ENCODE data around the gene OSBPL8.
A peak's percentile ranks its signal among the peaks of the same experiment; 100 is the strongest.

The OSBPL8 gene

GRCh38 chr12:76348079-76348901, 211.3 kb downstream of the OSBPL8 start, which contains the start of gene BBS10:
BBS10 (minus strand) TSS chr12:76348415; CDS start chr12:76348358, 57 bp downstream.
- no peaks in the 10 kb centered on the region for H3K9me3 ChIP-seq (ENCODE audit: control insufficient read depth, low read length)
- H3K4me1 ChIP-seq (ENCODE audit: control insufficient read depth, insufficient read depth, low read depth, low read length) = peaks cover 1% of the 10 kb centered on the region
- no peak within 1 kb of the TSS for H2BK120ac ChIP-seq (ENCODE audit: low read depth, low read length)
- peak within 1 kb of the TSS; percentile 83 for H4K91ac ChIP-seq (ENCODE audit: low read length)
- peak within 1 kb of the TSS; percentile 78 for H4K8ac ChIP-seq (ENCODE audit: low read length)
- H3K27me3 ChIP-seq (ENCODE audit: control insufficient read depth in 1 of 2, insufficient read depth in 1 of 2, low read length in 2 of 2) = no peaks in the 10 kb centered on the region
- peak within 1 kb of the TSS; percentile 56 for H2BK15ac ChIP-seq (ENCODE audit: low read depth, poor library complexity, severe bottlenecking)
- H3K36me3 ChIP-seq (ENCODE audit: control insufficient read depth in 1 of 2, insufficient read depth in 2 of 2, low read depth in 1 of 2, low read length in 2 of 2) = peaks cover 0 to 18% of the 10 kb centered on the region in 2 experiments
- peak; percentile 92 for DNase-seq
- H3K4ac ChIP-seq (ENCODE audit: low read depth in 1 of 2, low read length in 2 of 2) = peak within 1 kb of the TSS; percentile 76 to 98
- peak within 1 kb of the TSS in 1 of 2 experiments; percentile 39 for H2BK12ac ChIP-seq (ENCODE audit: low read length in 2 of 2)
- peak within 1 kb of the TSS; percentile 91 for H3K9ac ChIP-seq (ENCODE audit: low read length)
- no peak within 1 kb of the TSS for H3K23ac ChIP-seq (ENCODE audit: low read length in 2 of 2)
- H2AK5ac ChIP-seq (ENCODE audit: low read length, severe bottlenecking) = peak within 1 kb of the TSS; percentile 4
- 5% methylated on average over 49 of the region's 49 CpGs for WGBS
- H3K27ac ChIP-seq (ENCODE audit: low read length, poor library complexity, severe bottlenecking) = peak within 1 kb of the TSS; percentile 97
- H3K4me3 ChIP-seq (ENCODE audit: insufficient read depth in 1 of 2, low read depth in 1 of 2, low read length in 2 of 2) = peak within 1 kb of the TSS; percentile 87 to 89
- peak within 1 kb of the TSS; percentile 54 for H2AFZ ChIP-seq (ENCODE audit: low read depth, low read length)
- H2BK5ac ChIP-seq (ENCODE audit: low read depth, low read length, poor library complexity, severe bottlenecking) = peak within 1 kb of the TSS; percentile 86
- peak within 1 kb of the TSS; percentile 40 to 96 for H3K18ac ChIP-seq (ENCODE audit: low read depth in 1 of 2, low read length in 2 of 2)
- peak within 1 kb of the TSS in 1 of 2 experiments; percentile 53 for H3K14ac ChIP-seq (ENCODE audit: low read length in 2 of 2)
- peak within 1 kb of the TSS; percentile 73 for H3K4me2 ChIP-seq (ENCODE audit: low read length, poor library complexity, severe bottlenecking)
- H3K79me1 ChIP-seq (replicated peaks; ENCODE audit: low read length, poor library complexity, severe bottlenecking) = peaks cover 6% of the 10 kb centered on the region

- Histone ChIP-seq H2BK12ac (ENCODE audit: low read length in 2 of 2) (no peak overlapping the region), H3K23ac (ENCODE audit: low read length in 2 of 2) (no peak overlapping the region), H4K91ac (ENCODE audit: low read length) (no peak overlapping the region), H2BK15ac (ENCODE audit: low read depth, poor library complexity, severe bottlenecking) (no peak overlapping the region), H2BK5ac (ENCODE audit: low read depth, low read length, poor library complexity, severe bottlenecking) (no peak overlapping the region), H4K8ac (ENCODE audit: low read length) (no peak overlapping the region), H3K4ac (ENCODE audit: low read depth in 1 of 2, low read length in 2 of 2) (no peak overlapping the region), H2AK5ac (ENCODE audit: low read length, severe bottlenecking) (no peak overlapping the region), H3K18ac (ENCODE audit: low read depth in 1 of 2, low read length in 2 of 2) (no peak overlapping the region), H3K4me2 (ENCODE audit: low read length, poor library complexity, severe bottlenecking) (peak overlapping the region; percentile 73), H3K27me3 (ENCODE audit: control insufficient read depth in 1 of 2, insufficient read depth in 1 of 2, low read length in 2 of 2) (no peaks in the 10 kb centered on the region), H3K9me3 (ENCODE audit: control insufficient read depth, low read length) (no peaks in the 10 kb centered on the region), H3K4me3 (ENCODE audit: insufficient read depth in 1 of 2, low read depth in 1 of 2, low read length in 2 of 2) (peak overlapping the region in 1 of 2 experiments; percentile 87), H2AFZ (ENCODE audit: low read depth, low read length) (no peak overlapping the region), H2BK120ac (ENCODE audit: low read depth, low read length) (no peak overlapping the region), H3K27ac (ENCODE audit: low read length, poor library complexity, severe bottlenecking) (peak overlapping the region; percentile 97), H3K36me3 (ENCODE audit: control insufficient read depth in 1 of 2, insufficient read depth in 2 of 2, low read depth in 1 of 2, low read length in 2 of 2) (peaks cover 0 to 9% of the 10 kb centered on the region in 2 experiments), H3K4me1 (ENCODE audit: control insufficient read depth, insufficient read depth, low read depth, low read length) (peaks cover 1% of the 10 kb centered on the region), H3K14ac (ENCODE audit: low read length in 2 of 2) (no peak overlapping the region), H3K9ac (ENCODE audit: low read length) (peak overlapping the region; percentile 91), H3K79me1 (replicated peaks; ENCODE audit: low read length, poor library complexity, severe bottlenecking) (peaks cover 6% of the 10 kb centered on the region)
- WGBS = 68% methylated on average over 3 of the region's 4 CpGs
- DNase-seq = peak; percentile 78
Measured at GRCh38 chr12:76346798-76347420, 212.7 kb downstream of the OSBPL8 start.

DNA sequence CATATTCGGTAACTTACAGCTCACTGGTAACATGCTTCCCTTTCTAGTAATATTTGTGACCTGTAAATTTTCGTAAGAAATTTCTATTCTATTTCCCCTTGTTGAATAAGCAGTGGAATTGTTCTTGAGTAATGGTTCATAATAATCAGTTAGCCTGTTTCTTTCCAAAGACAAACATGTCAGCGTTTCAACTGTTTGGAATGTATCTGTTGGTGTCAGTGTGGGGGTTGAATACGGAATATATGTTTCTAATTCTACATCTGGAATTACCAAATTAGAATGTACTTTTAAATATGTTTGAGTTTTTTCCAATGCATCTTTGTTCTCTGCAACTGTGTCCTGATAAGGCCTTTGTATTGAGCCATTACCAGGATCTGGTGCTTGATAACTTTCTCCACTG, 213.3 kb downstream of the OSBPL8 start:
- Histone ChIP-seq H3K79me1 (replicated peaks; ENCODE audit: low read length, poor library complexity, severe bottlenecking) (peaks cover 7% of the 10 kb centered on the region), H3K23ac (ENCODE audit: low read length in 2 of 2) (no peak overlapping the region), H4K91ac (ENCODE audit: low read length) (no peak overlapping the region), H3K18ac (ENCODE audit: low read depth in 1 of 2, low read length in 2 of 2) (no peak overlapping the region), H3K14ac (ENCODE audit: low read length in 2 of 2) (no peak overlapping the region), H2BK120ac (ENCODE audit: low read depth, low read length) (no peak overlapping the region), H3K4me1 (ENCODE audit: control insufficient read depth, insufficient read depth, low read depth, low read length) (peaks cover 1% of the 10 kb centered on the region), H4K8ac (ENCODE audit: low read length) (no peak overlapping the region), H3K4me2 (ENCODE audit: low read length, poor library complexity, severe bottlenecking) (no peak overlapping the region), H2AFZ (ENCODE audit: low read depth, low read length) (no peak overlapping the region), H3K4ac (ENCODE audit: low read depth in 1 of 2, low read length in 2 of 2) (no peak overlapping the region), H3K9ac (ENCODE audit: low read length) (peak overlapping the region; percentile 91), H2AK5ac (ENCODE audit: low read length, severe bottlenecking) (no peak overlapping the region), H3K36me3 (ENCODE audit: control insufficient read depth in 1 of 2, insufficient read depth in 2 of 2, low read depth in 1 of 2, low read length in 2 of 2) (peaks cover 0 to 6% of the 10 kb centered on the region in 2 experiments), H3K9me3 (ENCODE audit: control insufficient read depth, low read length) (no peaks in the 10 kb centered on the region), H2BK15ac (ENCODE audit: low read depth, poor library complexity, severe bottlenecking) (no peak overlapping the region), H2BK12ac (ENCODE audit: low read length in 2 of 2) (no peak overlapping the region), H3K27ac (ENCODE audit: low read length, poor library complexity, severe bottlenecking) (no peak overlapping the region), H3K27me3 (ENCODE audit: control insufficient read depth in 1 of 2, insufficient read depth in 1 of 2, low read length in 2 of 2) (no peaks in the 10 kb centered on the region), H2BK5ac (ENCODE audit: low read depth, low read length, poor library complexity, severe bottlenecking) (no peak overlapping the region), H3K4me3 (ENCODE audit: insufficient read depth in 1 of 2, low read depth in 1 of 2, low read length in 2 of 2) (peak overlapping the region in 1 of 2 experiments; percentile 87)
- 80% methylated on average over 1 of the region's 4 CpGs for WGBS
- peak; percentile 24 for DNase-seq

- no peak overlapping the region for H2BK5ac ChIP-seq (ENCODE audit: low read depth, low read length, poor library complexity, severe bottlenecking)
- H3K4me2 ChIP-seq (ENCODE audit: low read length, poor library complexity, severe bottlenecking) = no peak overlapping the region
- peaks cover 1% of the 10 kb centered on the region for H3K4me1 ChIP-seq (ENCODE audit: control insufficient read depth, insufficient read depth, low read depth, low read length)
- no peak overlapping the region for H3K4ac ChIP-seq (ENCODE audit: low read depth in 1 of 2, low read length in 2 of 2)
- no peak for DNase-seq
- no peaks in the 10 kb centered on the region for H3K27me3 ChIP-seq (ENCODE audit: control insufficient read depth in 1 of 2, insufficient read depth in 1 of 2, low read length in 2 of 2)
- H3K9ac ChIP-seq (ENCODE audit: low read length) = peak overlapping the region; percentile 91
- H2AK5ac ChIP-seq (ENCODE audit: low read length, severe bottlenecking) = no peak overlapping the region
- no peak overlapping the region for H2BK15ac ChIP-seq (ENCODE audit: low read depth, poor library complexity, severe bottlenecking)
- H3K4me3 ChIP-seq (ENCODE audit: insufficient read depth in 1 of 2, low read depth in 1 of 2, low read length in 2 of 2) = no peak overlapping the region
- H3K18ac ChIP-seq (ENCODE audit: low read depth in 1 of 2, low read length in 2 of 2) = no peak overlapping the region
- no peak overlapping the region for H2AFZ ChIP-seq (ENCODE audit: low read depth, low read length)
- peaks cover 7% of the 10 kb centered on the region for H3K79me1 ChIP-seq (replicated peaks; ENCODE audit: low read length, poor library complexity, severe bottlenecking)
- H3K36me3 ChIP-seq (ENCODE audit: control insufficient read depth in 1 of 2, insufficient read depth in 2 of 2, low read depth in 1 of 2, low read length in 2 of 2) = no peaks in the 10 kb centered on the region
- no peak overlapping the region for H4K8ac ChIP-seq (ENCODE audit: low read length)
- WGBS = 100% methylated on average over 1 of the region's 1 CpG
- H3K23ac ChIP-seq (ENCODE audit: low read length in 2 of 2) = no peak overlapping the region
- H2BK12ac ChIP-seq (ENCODE audit: low read length in 2 of 2) = no peak overlapping the region
- no peaks in the 10 kb centered on the region for H3K9me3 ChIP-seq (ENCODE audit: control insufficient read depth, low read length)
- no peak overlapping the region for H3K27ac ChIP-seq (ENCODE audit: low read length, poor library complexity, severe bottlenecking)
- no peak overlapping the region for H4K91ac ChIP-seq (ENCODE audit: low read length)
- H3K14ac ChIP-seq (ENCODE audit: low read length in 2 of 2) = no peak overlapping the region
- H2BK120ac ChIP-seq (ENCODE audit: low read depth, low read length) = no peak overlapping the region
Measured at GRCh38 chr12:76345569-76345968, 214.0 kb downstream of the OSBPL8 start.
